ENCODE data around the gene SYVN1. TPM values are rescaled to one million over a fixed set of nuclear protein-coding genes. Genes with fewer than 3 reads are reported as not detected.

SYVN1 gene
- total RNA-seq, 1 donor from 2014 or later, result 35.1 TPM

DNA sequence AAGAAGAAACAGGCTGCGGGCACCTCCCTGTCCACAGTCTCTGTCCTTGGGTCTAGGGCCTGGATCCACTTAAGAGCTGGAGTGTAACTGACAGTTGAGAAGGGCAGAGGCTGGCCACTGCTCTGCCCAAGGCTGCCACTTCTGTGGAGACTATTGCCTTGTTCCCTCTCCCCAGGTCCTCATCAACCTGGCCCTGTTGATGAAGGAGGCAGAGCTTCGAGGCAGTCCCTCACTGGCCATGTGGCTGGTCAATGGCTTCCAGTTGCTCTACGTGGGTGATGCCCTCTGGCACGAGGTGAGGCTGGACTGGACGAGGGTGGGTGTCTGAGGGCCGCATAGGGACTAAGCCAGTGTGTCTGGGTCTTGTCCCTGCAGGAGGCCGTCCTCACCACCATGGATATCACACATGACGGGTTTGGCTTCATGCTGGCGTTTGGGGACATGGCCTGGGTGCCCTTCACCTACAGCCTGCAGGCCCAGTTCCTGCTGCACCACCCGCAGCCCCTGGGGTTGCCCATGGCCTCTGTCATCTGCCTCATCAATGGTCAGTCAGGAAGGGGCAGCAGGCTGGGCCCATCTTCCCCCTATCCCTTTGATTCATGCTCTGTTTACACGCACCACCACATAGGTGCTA is 19.7 kb downstream of the SYVN1 start:
- Mint-ChIP-seq H3K4me3 (peak overlapping the region; percentile 99), H3K36me3 (ENCODE audit: low read depth) (peaks cover 6% of the 10 kb centered on the region), H3K9me3 (no peaks in the 10 kb centered on the region), H3K4me1 (peaks cover 46% of the 10 kb centered on the region), H3K27ac (ENCODE audit: unreplicated experiment) (no peak overlapping the region), H3K27me3 (ENCODE audit: low read depth) (peaks cover 14% of the 10 kb centered on the region)
- TF ChIP-seq CTCF (conservative IDR thresholded peaks at IDR 0.05), result no peak
- DNase-seq (ENCODE audit: low read depth, low spot score), result no peak

DNA sequence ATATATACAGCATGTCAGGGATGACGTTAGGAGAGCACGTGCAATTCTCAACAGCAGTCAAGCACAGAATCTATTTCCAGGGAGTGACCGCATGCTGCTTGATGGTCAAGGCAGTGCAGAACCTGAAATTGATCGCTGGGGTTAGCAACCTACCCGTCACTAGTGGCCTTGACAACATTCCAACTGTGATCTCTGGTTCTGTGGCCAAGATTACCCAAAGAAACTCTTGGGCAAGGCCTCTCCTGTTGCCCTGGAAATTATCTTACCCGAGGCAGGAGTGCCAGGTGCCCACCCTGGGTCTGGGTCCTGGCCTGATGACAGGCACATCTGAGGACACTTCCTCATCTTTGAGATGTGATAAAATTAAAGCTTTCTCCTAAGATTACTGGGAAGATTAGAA is 20.5 kb downstream of the SYVN1 start:
- no peak overlapping the region for H3K27ac Mint-ChIP-seq (ENCODE audit: unreplicated experiment)

GRCh38 chr11:65113361-65113756 is 21.0 kb downstream of the SYVN1 start:
- no peak for DNase-seq (ENCODE audit: low read depth, low spot score)
- H3K27ac Mint-ChIP-seq (ENCODE audit: unreplicated experiment), result no peak overlapping the region
- H3K4me1 Mint-ChIP-seq, result peaks cover 38% of the 10 kb centered on the region
- H3K36me3 Mint-ChIP-seq (ENCODE audit: low read depth), result peaks cover 6% of the 10 kb centered on the region
- H3K9me3 Mint-ChIP-seq, result no peaks in the 10 kb centered on the region
- peaks cover 14% of the 10 kb centered on the region for H3K27me3 Mint-ChIP-seq (ENCODE audit: low read depth)
- no peak for TF ChIP-seq CTCF (conservative IDR thresholded peaks at IDR 0.05)
- peak overlapping the region; percentile 99 for H3K4me3 Mint-ChIP-seq

More for the DNA sequence above, 20.5 kb downstream of the SYVN1 start:
- Mint-ChIP-seq H3K36me3 (ENCODE audit: low read depth) (peaks cover 6% of the 10 kb centered on the region), H3K9me3 (no peaks in the 10 kb centered on the region), H3K27me3 (ENCODE audit: low read depth) (peaks cover 14% of the 10 kb centered on the region), H3K4me1 (peaks cover 43% of the 10 kb centered on the region), H3K4me3 (peak overlapping the region; percentile 99)
- TF ChIP-seq CTCF (conservative IDR thresholded peaks at IDR 0.05), result no peak
- no peak for DNase-seq (ENCODE audit: low read depth, low spot score)

DNA sequence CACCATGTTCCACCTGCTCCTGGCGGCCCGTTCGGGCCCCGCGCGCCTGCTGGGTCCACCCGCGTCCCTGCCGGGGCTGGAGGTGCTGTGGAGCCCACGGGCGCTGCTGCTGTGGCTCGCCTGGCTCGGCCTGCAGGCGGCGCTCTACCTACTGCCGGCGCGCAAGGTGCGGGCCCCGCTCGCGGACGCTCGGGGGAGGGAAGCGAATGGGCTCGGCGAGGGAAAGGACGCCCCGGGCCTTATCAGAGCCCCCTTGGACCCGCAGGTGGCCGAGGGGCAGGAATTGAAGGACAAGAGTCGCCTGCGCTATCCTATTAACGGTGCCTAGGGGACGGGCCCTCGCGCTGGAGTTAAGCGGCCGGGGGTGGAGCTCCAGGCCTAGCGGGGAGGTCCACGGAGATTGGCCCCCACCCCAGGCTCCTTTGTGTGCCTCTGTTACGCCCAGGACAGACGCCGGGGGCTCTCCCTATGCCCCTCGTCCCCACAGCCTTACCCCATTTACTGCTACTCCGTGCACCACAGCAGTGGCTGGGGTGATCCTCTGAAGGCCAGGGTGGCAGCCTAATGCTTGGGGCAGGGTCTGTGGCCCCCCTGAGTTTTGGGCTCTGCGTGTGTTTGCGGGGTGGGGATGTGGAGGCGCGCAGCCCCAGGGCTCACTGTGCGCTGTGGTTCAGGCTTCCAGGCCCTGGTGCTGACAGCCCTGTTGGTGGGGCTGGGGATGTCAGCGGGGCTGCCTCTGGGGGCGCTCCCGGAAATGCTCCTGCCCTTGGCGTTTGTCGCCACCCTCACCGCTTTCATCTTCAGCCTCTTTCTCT is 21.6 kb downstream of the SYVN1 start:
- H3K9me3 Mint-ChIP-seq, result no peaks in the 10 kb centered on the region
- peak; percentile 92 for TF ChIP-seq CTCF (conservative IDR thresholded peaks at IDR 0.05)
- H3K27me3 Mint-ChIP-seq (ENCODE audit: low read depth), result peaks cover 12% of the 10 kb centered on the region
- H3K27ac Mint-ChIP-seq (ENCODE audit: unreplicated experiment), result no peak overlapping the region
- H3K4me3 Mint-ChIP-seq, result peak overlapping the region; percentile 99
- peak; percentile 65 for DNase-seq (ENCODE audit: low read depth, low spot score)
- H3K4me1 Mint-ChIP-seq, result peaks cover 35% of the 10 kb centered on the region
- peaks cover 3% of the 10 kb centered on the region for H3K36me3 Mint-ChIP-seq (ENCODE audit: low read depth)

DNA sequence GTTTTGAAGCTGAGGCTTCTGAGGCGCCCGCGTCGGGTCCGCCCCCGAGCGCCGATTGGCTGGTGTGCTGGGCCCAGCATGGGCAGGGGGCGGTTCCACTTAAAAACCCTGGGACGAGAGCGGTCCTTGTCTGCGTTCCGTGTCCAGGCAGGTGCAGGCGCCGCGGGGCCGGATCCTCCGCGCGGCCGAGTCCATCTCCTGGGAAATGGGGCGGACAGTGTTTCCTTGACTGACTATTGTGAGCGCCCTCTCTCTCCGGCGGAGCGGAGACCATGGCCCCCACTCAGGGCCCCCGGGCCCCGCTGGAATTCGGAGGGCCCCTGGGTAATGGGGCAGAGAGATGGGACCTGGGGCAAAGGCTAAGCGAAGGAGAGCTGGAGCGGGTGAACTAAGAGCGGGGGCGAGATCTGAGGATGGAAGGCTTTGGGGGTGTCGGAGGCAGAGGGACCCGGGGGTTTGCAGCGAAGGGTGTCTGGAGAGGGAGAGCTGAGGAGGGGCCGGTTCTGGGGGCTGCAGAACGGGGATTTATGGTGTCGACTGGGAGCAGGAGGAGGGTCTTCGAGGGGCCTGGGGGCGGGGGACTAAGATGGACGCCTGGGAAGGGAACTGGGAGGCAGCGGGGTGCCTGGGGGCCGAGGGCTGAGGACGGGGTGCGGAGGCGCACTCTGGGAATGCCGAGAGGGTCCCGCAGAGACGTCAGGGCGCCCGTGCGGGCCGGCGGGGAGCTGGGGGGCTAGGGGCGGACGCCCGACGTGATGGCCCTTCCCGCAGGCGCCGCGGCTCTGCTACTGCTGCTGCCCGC is 22.4 kb downstream of the SYVN1 start, which contains the start of gene TM7SF2:
TSS of gene TM7SF2 (plus strand) at position 129 of the 802 bp plus-strand sequence. CDS start at position 273, 144 bp downstream.
- H3K27ac Mint-ChIP-seq (ENCODE audit: unreplicated experiment), result peak within 1 kb of the TSS; percentile 92
- no peak for TF ChIP-seq CTCF (conservative IDR thresholded peaks at IDR 0.05)
- peak within 1 kb of the TSS; percentile 99 for H3K4me3 Mint-ChIP-seq
- no peaks in the 10 kb centered on the region for H3K36me3 Mint-ChIP-seq (ENCODE audit: low read depth)
- peaks cover 8% of the 10 kb centered on the region for H3K27me3 Mint-ChIP-seq (ENCODE audit: low read depth)
- H3K4me1 Mint-ChIP-seq, result peaks cover 30% of the 10 kb centered on the region
- peak; percentile 90 for DNase-seq (ENCODE audit: low read depth, low spot score)
- no peaks in the 10 kb centered on the region for H3K9me3 Mint-ChIP-seq

All from neural crest cell (in vitro differentiated cells).